Upper lobe of left lung (tissue), 4 donors: Measurements from ENCODE around the gene CLMP.
"Not testable (repeated sequence)": the region's sequence is repeated elsewhere in the genome, so short reads cannot be mapped to it uniquely, and the experiment has no call there.

Experiments used
- CTCF ChIP-seq, 6 experiments: fragments of 450-650 bp in 4 of 6; fragments of 200-600 bp in 2 of 6; sonication (generic) in 2 of 6; IDR thresholded peaks; one replicate each; pipeline ENCODE4 v1.5.1; 2016 to 2019; ENCODE audit warnings: antibody characterized with exemption in 6 of 6
- EP300 ChIP-seq, 4 donors: sonication (generic); formaldehyde crosslinking; IDR thresholded peaks; one replicate each; pipeline ENCODE4 v1.5.1; 2017; ENCODE audit warnings: antibody characterized with exemption in 4 of 4, control low read depth in 2 of 4
- POLR2A ChIP-seq, 4 donors: fragments of 450-650 bp; IDR thresholded peaks; one replicate each; pipeline ENCODE4 v1.5.1; 2016 to 2017; ENCODE audit warnings: antibody characterized with exemption in 4 of 4, mild to moderate bottlenecking in 2 of 4
- POLR2AphosphoS5 ChIP-seq, 2 donors: sonication (generic); formaldehyde crosslinking; IDR thresholded peaks; one replicate each; pipeline ENCODE4 v1.5.1; 2017; ENCODE audit warnings: antibody characterized with exemption in 2 of 2

GRCh38 chr11:123088896-123089295 is 106.2 kb downstream of the CLMP start:
- not testable (repeated sequence) for TF ChIP-seq CTCF, EP300, POLR2AphosphoS5, POLR2A (IDR thresholded peaks at IDR 0.05)
